Measurements from ENCODE around the gene SPATA13. TPM values are rescaled to one million over a fixed set of nuclear protein-coding genes. Genes with fewer than 3 reads are reported as not detected.

The SPATA13 gene
- total RNA-seq, 1 experiment from 2014 or later, result 21.4 TPM

GRCh38 chr13:24145674-24146073 lies 14.8 kb upstream of the SPATA13 start:
- Histone ChIP-seq H3K9ac (ENCODE audit: low read length) (no peak overlapping the region), H3K4me2 (ENCODE audit: low read length) (no peak overlapping the region), H4K20me1 (ENCODE audit: insufficient read depth) (no peaks in the 10 kb centered on the region), H3K4me3 (replicated peaks in 1 of 2; ENCODE audit: low read depth in 1 of 2, low read length in 2 of 2) (no peak overlapping the region), H3K79me2 (ENCODE audit: insufficient read depth, low read length) (no peaks in the 10 kb centered on the region), H3K36me3 (ENCODE audit: control insufficient read depth in 1 of 2, insufficient read depth in 2 of 2, low read length in 2 of 2) (no peaks in the 10 kb centered on the region), H3K9me3 (ENCODE audit: control insufficient read depth in 1 of 2, insufficient read depth in 1 of 2, low read depth in 1 of 2, low read length in 2 of 2) (no peaks in the 10 kb centered on the region), H3K4me1 (ENCODE audit: control insufficient read depth in 1 of 2, insufficient read depth in 2 of 2, low read length in 2 of 2) (peaks cover 22 to 37% of the 10 kb centered on the region in 2 experiments), H3K9me2 (ENCODE audit: insufficient read depth) (no peaks in the 10 kb centered on the region), H2AFZ (ENCODE audit: low read depth, low read length, poor library complexity, severe bottlenecking) (no peak overlapping the region), H3K27ac (ENCODE audit: low read depth, low read length) (no peak overlapping the region), H3K27me3 (ENCODE audit: insufficient read depth, low read length) (no peaks in the 10 kb centered on the region)
- CTCF ChIA-PET, result interaction anchor here (0.6 kb wide), 1 partner anchor 93 kb away, joined by 3 read pairs; no protein-coding TSS in a partner anchor
- ATAC-seq (no peak), DNase-seq (ENCODE audit: low read depth, low spot score) (no peak)
- POLR2A ChIA-PET, result no interaction called here
- intact Hi-C loops (cut with micrococcal nuclease), result loop anchor here (10.0 kb wide), 1 partner anchor 91 kb away; no protein-coding TSS in a partner anchor
- RAD21 ChIA-PET (ENCODE audit: low non-redundant PET in 1 of 2, low total read pairs in 2 of 2, uncharacterized antibody in 2 of 2, unreplicated experiment in 2 of 2), result no interaction called here
- BruUV-seq (replicated peaks), result no TSS peak
- no peak for TF ChIP-seq FOSL1 (IDR thresholded peaks at IDR 0.05; ENCODE audit: low read depth)
- TF ChIP-seq, protein P1, sequence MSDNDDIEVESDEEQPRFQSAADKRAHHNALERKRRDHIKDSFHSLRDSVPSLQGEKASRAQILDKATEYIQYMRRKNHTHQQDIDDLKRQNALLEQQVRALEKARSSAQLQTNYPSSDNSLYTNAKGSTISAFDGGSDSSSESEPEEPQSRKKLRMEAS (IDR thresholded peaks at IDR 0.05), result no peak
- no peak for TF ChIP-seq EZH2 (IDR thresholded peaks at IDR 0.05)
- TF ChIP-seq POLR2A (IDR thresholded peaks at IDR 0.05; ENCODE audit: borderline replicate concordance, extremely low read depth, insufficient read depth, insufficient read length), result no peak
- no peak for TF ChIP-seq SIN3A (IDR thresholded peaks at IDR 0.05; ENCODE audit: low read depth)
- TF ChIP-seq CBX3 (IDR thresholded peaks at IDR 0.05; ENCODE audit: low read depth), result no peak
- TF ChIP-seq, protein P2, sequence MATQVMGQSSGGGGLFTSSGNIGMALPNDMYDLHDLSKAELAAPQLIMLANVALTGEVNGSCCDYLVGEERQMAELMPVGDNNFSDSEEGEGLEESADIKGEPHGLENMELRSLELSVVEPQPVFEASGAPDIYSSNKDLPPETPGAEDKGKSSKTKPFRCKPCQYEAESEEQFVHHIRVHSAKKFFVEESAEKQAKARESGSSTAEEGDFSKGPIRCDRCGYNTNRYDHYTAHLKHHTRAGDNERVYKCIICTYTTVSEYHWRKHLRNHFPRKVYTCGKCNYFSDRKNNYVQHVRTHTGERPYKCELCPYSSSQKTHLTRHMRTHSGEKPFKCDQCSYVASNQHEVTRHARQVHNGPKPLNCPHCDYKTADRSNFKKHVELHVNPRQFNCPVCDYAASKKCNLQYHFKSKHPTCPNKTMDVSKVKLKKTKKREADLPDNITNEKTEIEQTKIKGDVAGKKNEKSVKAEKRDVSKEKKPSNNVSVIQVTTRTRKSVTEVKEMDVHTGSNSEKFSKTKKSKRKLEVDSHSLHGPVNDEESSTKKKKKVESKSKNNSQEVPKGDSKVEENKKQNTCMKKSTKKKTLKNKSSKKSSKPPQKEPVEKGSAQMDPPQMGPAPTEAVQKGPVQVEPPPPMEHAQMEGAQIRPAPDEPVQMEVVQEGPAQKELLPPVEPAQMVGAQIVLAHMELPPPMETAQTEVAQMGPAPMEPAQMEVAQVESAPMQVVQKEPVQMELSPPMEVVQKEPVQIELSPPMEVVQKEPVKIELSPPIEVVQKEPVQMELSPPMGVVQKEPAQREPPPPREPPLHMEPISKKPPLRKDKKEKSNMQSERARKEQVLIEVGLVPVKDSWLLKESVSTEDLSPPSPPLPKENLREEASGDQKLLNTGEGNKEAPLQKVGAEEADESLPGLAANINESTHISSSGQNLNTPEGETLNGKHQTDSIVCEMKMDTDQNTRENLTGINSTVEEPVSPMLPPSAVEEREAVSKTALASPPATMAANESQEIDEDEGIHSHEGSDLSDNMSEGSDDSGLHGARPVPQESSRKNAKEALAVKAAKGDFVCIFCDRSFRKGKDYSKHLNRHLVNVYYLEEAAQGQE (IDR thresholded peaks at IDR 0.05; ENCODE audit: low read depth), result no peak
- TF ChIP-seq SRF (IDR thresholded peaks at IDR 0.05; ENCODE audit: low read depth), result no peak
- TF ChIP-seq ELF1 (IDR thresholded peaks at IDR 0.05; ENCODE audit: borderline replicate concordance, low read depth), result no peak
- TF ChIP-seq EZH2phosphoT487 (IDR thresholded peaks at IDR 0.05; ENCODE audit: borderline replicate concordance), result no peak
- TF ChIP-seq ZFX (IDR thresholded peaks at IDR 0.05), result no peak
- TF ChIP-seq CEBPB (IDR thresholded peaks at IDR 0.05; ENCODE audit: low read depth), result no peak
- TF ChIP-seq POLR2AphosphoS5 (IDR thresholded peaks at IDR 0.05; ENCODE audit: low read depth, low read length), result no peak
- no peak for TF ChIP-seq SP1 (IDR thresholded peaks at IDR 0.05; ENCODE audit: low read depth)
- TF ChIP-seq, protein P3, sequence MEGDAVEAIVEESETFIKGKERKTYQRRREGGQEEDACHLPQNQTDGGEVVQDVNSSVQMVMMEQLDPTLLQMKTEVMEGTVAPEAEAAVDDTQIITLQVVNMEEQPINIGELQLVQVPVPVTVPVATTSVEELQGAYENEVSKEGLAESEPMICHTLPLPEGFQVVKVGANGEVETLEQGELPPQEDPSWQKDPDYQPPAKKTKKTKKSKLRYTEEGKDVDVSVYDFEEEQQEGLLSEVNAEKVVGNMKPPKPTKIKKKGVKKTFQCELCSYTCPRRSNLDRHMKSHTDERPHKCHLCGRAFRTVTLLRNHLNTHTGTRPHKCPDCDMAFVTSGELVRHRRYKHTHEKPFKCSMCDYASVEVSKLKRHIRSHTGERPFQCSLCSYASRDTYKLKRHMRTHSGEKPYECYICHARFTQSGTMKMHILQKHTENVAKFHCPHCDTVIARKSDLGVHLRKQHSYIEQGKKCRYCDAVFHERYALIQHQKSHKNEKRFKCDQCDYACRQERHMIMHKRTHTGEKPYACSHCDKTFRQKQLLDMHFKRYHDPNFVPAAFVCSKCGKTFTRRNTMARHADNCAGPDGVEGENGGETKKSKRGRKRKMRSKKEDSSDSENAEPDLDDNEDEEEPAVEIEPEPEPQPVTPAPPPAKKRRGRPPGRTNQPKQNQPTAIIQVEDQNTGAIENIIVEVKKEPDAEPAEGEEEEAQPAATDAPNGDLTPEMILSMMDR (IDR thresholded peaks at IDR 0.05 in 2 of 3, conservative IDR thresholded peaks at IDR 0.05 in 1 of 3; ENCODE audit: borderline replicate concordance in 1 of 3, insufficient read depth in 1 of 3, low read depth in 2 of 3, low read length in 2 of 3), result no peak
- TF ChIP-seq RAD21 (IDR thresholded peaks at IDR 0.05; ENCODE audit: low read depth), result no peak
- TF ChIP-seq ZNF274 (IDR thresholded peaks at IDR 0.05; ENCODE audit: low read depth, low read length), result no peak
- TF ChIP-seq TCF7L2 (IDR thresholded peaks at IDR 0.05; ENCODE audit: borderline replicate concordance, extremely low read depth, insufficient read depth, insufficient read length), result no peak

Data from HCT116 (cell line).